Stomach (tissue), 9 donors: ENCODE results near the gene AUH. TPM values are rescaled to one million over a fixed set of nuclear protein-coding genes. Genes with fewer than 3 reads are reported as not detected.

Experiments used
- DNase-seq, 2 donors: peaks; one replicate each; pipeline versions ENCODE4 v3.0.0 to v3.0.0-alpha.2; 2013 to 2019
- H3K27ac ChIP-seq, 5 donors: fragments of 200-600 bp in 4 of 5; sonication (generic) in 4 of 5; one replicate each; pipeline ENCODE4 v1.5.1; 2013 to 2019; ENCODE audit warnings: mild to moderate bottlenecking in 1 of 5, moderate library complexity in 1 of 5
- H3K27me3 ChIP-seq, 3 donors: fragments of 200-600 bp; sonication (generic); one replicate each; pipeline ENCODE4 v1.5.1; 2017 to 2019; ENCODE audit warnings: mixed run types in 1 of 3
- H3K36me3 ChIP-seq, 4 donors: fragments of 200-600 bp; sonication (generic); 1 replicate in 3 of 4; 2 replicates in 1 of 4; pipeline ENCODE4 v1.5.1; 2016 to 2019
- H3K4me1 ChIP-seq, 4 donors: fragments of 200-600 bp; sonication (generic); one replicate each; pipeline ENCODE4 v1.5.1; 2016 to 2019
- H3K4me3 ChIP-seq, 4 donors: fragments of 200-600 bp; sonication (generic) in 3 of 4; one replicate each; pipeline ENCODE4 v1.5.1; 2016 to 2019; ENCODE audit warnings: mild to moderate bottlenecking in 1 of 4
- H3K9me3 ChIP-seq, 4 donors: fragments of 200-600 bp; sonication (generic); one replicate each; pipeline ENCODE4 v1.5.1; 2016 to 2019
- EP300 ChIP-seq: sonication (generic); formaldehyde crosslinking; IDR thresholded peaks from one replicate; pipeline ENCODE4 v1.6.1; 2017; ENCODE audit warnings: antibody characterized with exemption
- POLR2A ChIP-seq, 4 donors: fragments of 450-650 bp; IDR thresholded peaks; one replicate each; pipeline ENCODE4 v1.6.1; 2016; ENCODE audit warnings: antibody characterized with exemption in 4 of 4, control low read depth in 2 of 4, mild to moderate bottlenecking in 1 of 4, moderate library complexity in 1 of 4
- POLR2AphosphoS5 ChIP-seq, 3 donors: sonication (generic); formaldehyde crosslinking; IDR thresholded peaks; one replicate each; pipeline ENCODE4 v1.6.1; 2016; ENCODE audit warnings: antibody characterized with exemption in 3 of 3
- WGBS, 5 donors: extraction: QIAGEN DNeasy Blood & Tissue Kit in 3 of 5; methylation state at CpG; one replicate each; pipeline versions ENCODE4 v1.1.5 to v1.1.7; 2013 to 2018; 5-methylcytosine and 5-hydroxymethylcytosine counted together
- intact Hi-C: fragments of 100-400 bp; cut with DNase I; formaldehyde crosslinking; loops from one replicate; pipeline ENCODE4 v1.15.1; 2023; ENCODE audit warnings: low total_unique reads
- polyA plus RNA-seq, 3 donors: library from polyadenylated mRNA; stranded (reverse); fragments of 200-250 nt; gene quantifications; one replicate each; pipeline ENCODE4 v1.2.3, GENCODE V29; 2013
- total RNA-seq, 5 donors: library from RNA; depleted of rRNA; stranded (reverse); fragments of >200 nt; gene quantifications; one replicate each; pipeline versions ENCODE4 v1.1.0 to v1.2.3, GENCODE V29; 2014 to 2016
- TF ChIP-seq, protein P1 (sequence below), 7 experiments: fragments of 450-650 bp in 4 of 7; fragments of 200-600 bp in 3 of 7; sonication (generic) in 3 of 7; IDR thresholded peaks; one replicate each; pipeline ENCODE4 v1.5.1; 2016 to 2019; ENCODE audit warnings: antibody characterized with exemption in 7 of 7, control low read depth in 2 of 7, mild to moderate bottlenecking in 1 of 7
- donor health status: healthy with polysubstance abuse.
- donor health status: Bipolar disorder and iron deficiency.
- donor health status: healthy.

The AUH gene
- total and polyA plus RNA-seq, 8 donors: 5.8 to 331 (median 24.5) TPM

DNA sequence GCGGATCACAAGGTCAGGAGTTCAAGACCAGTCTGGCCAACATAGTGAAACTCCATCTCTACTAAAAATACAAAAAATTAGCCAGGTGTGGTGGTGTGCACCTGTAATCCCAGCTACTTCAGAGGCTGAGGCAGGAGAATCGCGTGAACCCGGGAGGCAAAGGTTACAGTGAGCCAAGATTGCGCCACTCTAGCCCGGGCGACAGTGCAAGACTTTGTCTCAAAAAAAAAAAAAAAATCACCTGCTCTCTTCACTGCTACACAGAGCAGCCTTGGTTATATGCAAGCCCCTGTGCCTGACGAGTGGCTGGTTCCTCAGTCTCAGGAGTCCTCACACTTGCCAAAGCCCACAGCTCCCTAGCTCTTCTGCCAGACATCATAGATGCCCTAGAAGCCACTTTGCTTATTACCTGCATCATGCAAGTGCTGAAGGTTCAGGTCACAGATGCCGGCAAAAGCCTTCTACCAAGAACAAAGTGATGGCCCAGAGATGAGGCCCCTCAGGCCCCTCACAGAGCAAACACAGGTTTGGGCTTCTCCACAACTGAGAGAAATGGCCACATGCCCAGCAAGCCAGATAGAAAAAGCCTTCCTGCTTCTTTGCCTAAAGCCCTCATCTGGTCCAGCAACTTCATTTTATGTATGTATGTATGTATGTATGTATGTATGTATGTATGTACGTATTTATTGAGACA lies 176.4 kb downstream of the AUH start:
- WGBS, 5 donors: 85 to 96% (median 92%) methylated on average over 10 of the region's 10 CpGs
- TF ChIP-seq POLR2A (IDR thresholded peaks at IDR 0.05): no peak
- no peak for TF ChIP-seq POLR2AphosphoS5 (IDR thresholded peaks at IDR 0.05)
- TF ChIP-seq, protein P1, sequence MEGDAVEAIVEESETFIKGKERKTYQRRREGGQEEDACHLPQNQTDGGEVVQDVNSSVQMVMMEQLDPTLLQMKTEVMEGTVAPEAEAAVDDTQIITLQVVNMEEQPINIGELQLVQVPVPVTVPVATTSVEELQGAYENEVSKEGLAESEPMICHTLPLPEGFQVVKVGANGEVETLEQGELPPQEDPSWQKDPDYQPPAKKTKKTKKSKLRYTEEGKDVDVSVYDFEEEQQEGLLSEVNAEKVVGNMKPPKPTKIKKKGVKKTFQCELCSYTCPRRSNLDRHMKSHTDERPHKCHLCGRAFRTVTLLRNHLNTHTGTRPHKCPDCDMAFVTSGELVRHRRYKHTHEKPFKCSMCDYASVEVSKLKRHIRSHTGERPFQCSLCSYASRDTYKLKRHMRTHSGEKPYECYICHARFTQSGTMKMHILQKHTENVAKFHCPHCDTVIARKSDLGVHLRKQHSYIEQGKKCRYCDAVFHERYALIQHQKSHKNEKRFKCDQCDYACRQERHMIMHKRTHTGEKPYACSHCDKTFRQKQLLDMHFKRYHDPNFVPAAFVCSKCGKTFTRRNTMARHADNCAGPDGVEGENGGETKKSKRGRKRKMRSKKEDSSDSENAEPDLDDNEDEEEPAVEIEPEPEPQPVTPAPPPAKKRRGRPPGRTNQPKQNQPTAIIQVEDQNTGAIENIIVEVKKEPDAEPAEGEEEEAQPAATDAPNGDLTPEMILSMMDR (IDR thresholded peaks at IDR 0.05): no peak
- TF ChIP-seq EP300: no peak
- no peaks in the 10 kb centered on the region for H3K9me3 ChIP-seq
- H3K27me3 ChIP-seq: no peaks in the 10 kb centered on the region
- H3K4me3 ChIP-seq: no peak overlapping the region
- DNase-seq: peak in 1 of 2 donors; percentile 9
- H3K36me3 ChIP-seq: no peaks in the 10 kb centered on the region
- intact Hi-C loops: no loop called here
- H3K27ac ChIP-seq: no peak overlapping the region
- peaks cover 0 to 10% (median 4%) of the 10 kb centered on the region in 4 donors for H3K4me1 ChIP-seq

DNA sequence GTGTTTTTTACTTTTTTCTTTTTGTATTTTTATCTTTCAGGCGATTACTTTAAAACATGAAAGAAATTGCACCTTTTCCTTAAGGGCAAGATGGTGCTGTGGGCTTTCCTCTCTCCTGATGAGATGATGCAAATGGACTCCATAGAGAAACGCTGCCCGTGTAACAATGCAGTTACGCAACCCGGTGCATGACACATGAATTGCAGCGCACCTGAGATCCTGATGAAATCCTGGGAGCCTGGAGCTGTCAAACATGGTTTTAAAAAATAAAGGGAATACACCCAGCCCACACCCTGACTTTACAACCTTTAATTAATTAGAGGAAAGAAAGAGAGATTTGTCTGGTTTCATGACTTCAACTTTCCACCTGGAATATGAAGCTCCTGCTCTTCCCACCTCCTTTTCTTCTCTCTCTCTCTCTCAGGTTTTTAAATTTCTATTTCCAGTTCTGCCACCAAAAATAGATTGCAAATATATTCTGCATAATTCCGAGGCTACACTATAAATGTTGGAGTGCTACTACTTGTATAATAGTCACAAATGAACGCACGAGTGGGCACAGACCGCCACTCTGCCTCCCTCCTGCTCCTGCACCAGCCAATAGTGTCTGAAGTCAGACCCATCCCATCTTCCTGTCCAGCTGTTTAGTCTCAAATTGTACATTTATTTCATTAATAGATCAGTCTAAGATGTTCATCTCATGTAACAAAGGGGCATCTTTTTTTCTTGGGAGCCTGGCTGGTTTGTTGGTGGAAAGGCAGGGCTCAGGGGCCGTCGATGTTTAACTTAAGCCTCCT lies 179.1 kb downstream of the AUH start:
- peak; percentile 26 to 50 for DNase-seq
- H3K27ac ChIP-seq: no peak overlapping the region
- intact Hi-C loops: no loop called here
- no peaks in the 10 kb centered on the region for H3K36me3 ChIP-seq
- 82 to 91% (median 86%) methylated on average over 12 of the region's 12 CpGs for WGBS, 5 donors
- no peaks in the 10 kb centered on the region for H3K27me3 ChIP-seq
- no peak overlapping the region for H3K4me3 ChIP-seq
- H3K4me1 ChIP-seq: peaks cover 5 to 16% (median 8%) of the 10 kb centered on the region in 4 donors
- TF ChIP-seq, protein P1 (IDR thresholded peaks at IDR 0.05): no peak
- TF ChIP-seq EP300 (no peak), POLR2AphosphoS5 (IDR thresholded peaks at IDR 0.05) (no peak), POLR2A (IDR thresholded peaks at IDR 0.05) (no peak)
- no peaks in the 10 kb centered on the region for H3K9me3 ChIP-seq

DNA sequence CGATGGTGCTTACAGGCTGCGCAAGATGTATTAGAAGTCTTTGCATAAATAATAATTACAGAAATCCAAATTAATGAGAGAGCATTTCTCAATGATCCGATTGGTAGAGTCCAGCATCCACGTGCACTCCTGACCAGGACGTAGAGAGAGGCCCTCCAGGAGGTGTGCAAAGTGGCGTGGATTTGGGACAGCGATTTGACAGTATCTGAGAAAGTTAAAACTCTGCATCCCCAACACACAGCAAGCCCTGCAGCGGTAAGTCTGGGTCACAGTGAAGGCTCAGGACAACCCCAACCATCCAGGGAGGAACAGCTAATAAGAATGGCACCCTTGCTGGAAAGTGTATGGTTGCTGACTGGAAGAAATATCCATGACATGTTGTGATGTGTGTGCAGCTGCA lies 180.2 kb downstream of the AUH start:
- 77 to 91% (median 79%) methylated on average over 8 of the region's 8 CpGs for WGBS, 5 donors
- intact Hi-C loops: no loop called here
- no peak overlapping the region for H3K4me3 ChIP-seq
- H3K27ac ChIP-seq: no peak overlapping the region
- no peaks in the 10 kb centered on the region for H3K27me3 ChIP-seq
- no peaks in the 10 kb centered on the region for H3K9me3 ChIP-seq
- H3K36me3 ChIP-seq: no peaks in the 10 kb centered on the region
- peak in 1 of 2 donors; percentile 5 for DNase-seq
- H3K4me1 ChIP-seq: peaks cover 3 to 12% (median 7%) of the 10 kb centered on the region in 4 donors
- no peak for TF ChIP-seq POLR2A (IDR thresholded peaks at IDR 0.05)
- TF ChIP-seq POLR2AphosphoS5 (IDR thresholded peaks at IDR 0.05): no peak
- TF ChIP-seq, protein P1 (IDR thresholded peaks at IDR 0.05): no peak
- TF ChIP-seq EP300: no peak

DNA sequence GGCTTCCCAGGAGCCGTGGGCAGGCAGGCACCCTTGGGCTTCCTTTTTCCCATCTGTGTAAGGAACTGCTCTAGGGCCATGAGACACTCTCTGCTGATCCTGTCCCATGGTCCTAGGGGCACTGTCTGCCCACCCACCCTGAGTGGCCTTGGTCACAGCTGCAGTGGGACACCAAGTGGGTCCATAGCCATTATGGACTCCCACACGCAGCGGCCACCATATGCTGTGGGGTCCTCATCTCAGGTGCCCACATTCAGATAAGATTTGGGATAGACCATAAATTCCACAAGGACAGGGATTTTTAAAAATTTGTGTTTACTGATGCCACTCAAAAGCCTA lies 180.8 kb downstream of the AUH start:
- intact Hi-C loops: no loop called here

More for the DNA sequence above, 180.8 kb downstream of the AUH start:
- Histone ChIP-seq H3K27me3 (no peaks in the 10 kb centered on the region), H3K4me3 (no peak overlapping the region), H3K4me1 (peaks cover 3 to 12% (median 6%) of the 10 kb centered on the region in 4 donors), H3K9me3 (no peaks in the 10 kb centered on the region), H3K27ac (no peak overlapping the region), H3K36me3 (no peaks in the 10 kb centered on the region)
- WGBS, 5 donors: 91 to 96% (median 95%) methylated on average over 2 to 3 of the region's 3 CpGs
- TF ChIP-seq, protein P1 (IDR thresholded peaks at IDR 0.05): no peak
- TF ChIP-seq EP300 (no peak), POLR2AphosphoS5 (IDR thresholded peaks at IDR 0.05) (no peak), POLR2A (IDR thresholded peaks at IDR 0.05) (no peak)
- no peak for DNase-seq
